NCI-H345 treated with DMSO at 0.1 percent for 48 hours (cell line): ENCODE data around the gene MRPL32.

Experiments used
- DNase-seq: peaks from one replicate; lab custom pipeline; 2025; ENCODE audit not compliant: unreplicated experiment; lab: John Stamatoyannopoulos, UW

Gene MRPL32

DNA sequence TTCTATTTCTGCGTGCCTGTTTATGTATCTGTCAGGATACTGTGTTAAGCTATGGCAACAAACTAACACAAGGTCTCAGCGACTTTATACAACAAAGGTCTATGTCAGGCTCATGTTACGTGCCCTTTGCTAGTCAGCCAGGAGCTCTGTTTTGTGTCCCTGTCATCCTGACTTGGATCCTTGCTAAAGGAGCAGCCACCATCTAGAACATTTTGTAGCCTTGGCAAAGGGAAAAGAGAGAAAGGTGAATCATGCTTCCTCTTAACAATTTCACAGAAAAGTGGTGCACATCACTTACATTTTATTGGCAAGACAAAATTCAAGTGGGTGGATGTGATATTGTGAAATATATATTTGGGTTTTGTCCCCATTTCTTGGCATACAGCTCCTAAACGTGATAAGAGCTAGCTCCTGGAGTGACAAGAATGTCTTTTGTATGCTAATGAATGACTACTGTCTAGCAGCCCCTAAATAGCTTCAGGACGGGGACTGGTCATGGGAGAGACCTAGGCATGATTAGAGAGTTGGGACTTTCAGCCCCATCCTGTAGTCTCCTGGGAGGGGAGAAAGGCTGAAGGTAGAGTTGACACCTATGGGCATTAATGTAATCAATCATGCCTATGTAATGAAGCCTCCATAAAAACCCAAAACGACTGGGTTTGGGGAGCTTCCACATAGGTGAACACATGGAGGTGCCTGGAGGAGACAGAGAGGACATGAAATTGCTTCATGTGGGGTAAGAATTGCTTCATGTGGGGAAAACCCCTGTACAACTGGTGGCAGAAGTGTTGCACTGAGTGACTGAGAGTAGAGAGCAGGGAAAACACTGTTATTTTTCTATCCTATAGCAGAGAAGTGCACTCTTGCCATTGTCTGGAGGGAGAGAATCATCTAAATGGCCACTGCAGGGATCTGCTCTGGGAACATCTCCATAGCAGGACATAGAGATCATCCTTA is 33.0 kb downstream of the MRPL32 start:
- DNase-seq, result no peak

GRCh38 chr7:42967391-42967790 is 35.2 kb downstream of the MRPL32 start:
- no peak for DNase-seq

GRCh38 chr7:42972699-42973500 is 40.7 kb downstream of the MRPL32 start:
- no peak for DNase-seq

- DNase-seq, result no peak
Measured at GRCh38 chr7:42976371-42976770, 44.2 kb downstream of the MRPL32 start.

DNA sequence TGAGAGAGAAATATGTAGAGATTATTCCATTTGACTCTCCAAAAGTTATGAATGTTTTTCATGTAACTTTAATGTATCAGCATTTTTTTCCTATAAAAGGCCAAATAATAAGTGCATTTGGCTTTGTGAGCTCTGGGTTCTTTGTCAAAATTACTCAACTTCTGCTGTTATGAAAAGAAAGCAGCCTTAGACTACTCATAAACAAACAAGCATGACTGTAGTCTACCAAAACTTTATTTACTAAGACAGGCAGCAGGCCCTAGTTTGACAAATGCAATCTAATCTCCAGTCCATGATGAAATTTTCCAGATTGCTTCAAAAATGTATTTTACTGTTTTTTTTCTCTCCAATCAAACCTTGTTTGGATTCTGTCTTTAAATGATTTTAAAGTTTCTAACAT is 46.3 kb downstream of the MRPL32 start:
- DNase-seq, result no peak

DNA sequence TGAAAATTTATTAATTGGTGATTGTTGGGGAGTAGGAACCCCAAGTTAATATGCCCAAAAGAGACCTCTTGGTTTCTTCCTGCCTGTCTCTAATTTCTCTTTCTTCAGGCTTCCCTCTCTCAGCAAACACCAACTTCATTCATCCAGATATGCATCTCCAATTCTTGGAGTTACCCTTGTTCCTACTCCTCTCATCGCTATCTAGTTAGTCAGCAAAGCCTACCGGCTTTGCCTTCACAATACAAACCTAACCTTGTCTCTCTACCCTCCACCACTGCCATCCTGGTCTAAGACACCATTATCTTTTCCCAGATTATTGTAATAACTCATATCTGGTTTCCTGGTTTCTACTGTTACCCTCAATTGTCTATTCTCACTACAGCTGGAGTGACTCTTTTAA is 47.9 kb downstream of the MRPL32 start:
- DNase-seq, result no peak

GRCh38 chr7:42980514-42980913 is 48.3 kb downstream of the MRPL32 start:
- no peak for DNase-seq

GRCh38 chr7:42981601-42982000 is 49.4 kb downstream of the MRPL32 start:
- no peak for DNase-seq

GRCh38 chr7:42982604-42983115 is 50.5 kb downstream of the MRPL32 start:
- DNase-seq, result no peak

GRCh38 chr7:42984137-42984536 is 52.0 kb downstream of the MRPL32 start:
- no peak for DNase-seq

DNA sequence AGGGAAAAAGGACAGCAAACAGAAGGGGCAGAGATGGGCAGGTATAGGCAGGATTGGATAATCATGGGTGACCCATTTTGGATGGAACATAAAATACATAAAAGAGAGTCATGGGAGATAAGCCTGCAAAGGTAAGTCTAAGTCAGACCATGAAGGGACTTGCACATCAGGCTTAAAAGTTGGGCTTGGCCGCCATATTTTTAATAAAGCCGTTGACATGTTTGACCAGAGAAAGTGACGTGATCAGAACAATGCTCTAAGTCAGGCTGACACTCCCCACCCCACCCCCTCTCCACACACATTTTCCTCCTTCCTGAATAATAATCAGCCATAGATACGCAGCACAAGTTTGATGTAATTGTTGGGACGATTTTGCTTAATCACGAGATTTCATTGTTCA is 54.0 kb downstream of the MRPL32 start:
- DNase-seq, result no peak

- no peak for DNase-seq
Measured at GRCh38 chr7:42986781-42987248, 54.6 kb downstream of the MRPL32 start.
